SK-N-MC (cell line): ENCODE measurements around the gene AMIGO3.

Experiments used
- DNase-seq: peaks from one replicate; pipeline ENCODE4 v3.0.0-alpha.2; 2011; ENCODE audit warnings: low read depth, low spot score
- H3K27ac ChIP-seq: fragments of 200-600 bp; sonication (generic); 2 replicates; pipeline ENCODE4 v1.5.1; 2016; ENCODE audit warnings: mixed run types
- H3K36me3 ChIP-seq: fragments of 200-600 bp; sonication (generic); 2 replicates; pipeline ENCODE4 v1.6.1; 2017; ENCODE audit warnings: antibody characterized with exemption, low read length, mixed read lengths; ENCODE audit not compliant: insufficient read depth
- H3K4me3 ChIP-seq: fragments of 200-600 bp; sonication (generic); 2 replicates; pipeline ENCODE4 v1.5.1; 2016
- H3K9ac ChIP-seq: fragments of 200-600 bp; sonication (generic); 2 replicates; pipeline ENCODE4 v1.8.0; 2017; ENCODE audit warnings: mixed run types, mixed read lengths; ENCODE audit not compliant: insufficient read length
- H3K9me3 ChIP-seq: fragments of 200-600 bp; sonication (generic); 2 replicates; pipeline ENCODE4 v1.6.1; 2017; ENCODE audit warnings: low read depth, mild to moderate bottlenecking, antibody characterized with exemption, low read length, moderate library complexity, mixed read lengths
- EZH2 ChIP-seq: fragments of 200-600 bp; sonication (generic); IDR thresholded peaks from one replicate; pipeline ENCODE4 v1.6.1; 2017; ENCODE audit warnings: antibody characterized with exemption
- FOXP2 ChIP-seq: optimal IDR thresholded peaks from 2 replicates; pipeline ENCODE3; 2011; ENCODE audit warnings: mild to moderate bottlenecking, moderate library complexity; ENCODE audit not compliant: insufficient read depth; ENCODE audit errors: extremely low read length, control extremely low read depth
- POLR2AphosphoS5 ChIP-seq: IDR thresholded peaks from 2 replicates; pipeline ENCODE4 v1.6.1; 2012; ENCODE audit warnings: mild to moderate bottlenecking, low read depth, low read length, borderline replicate concordance

The AMIGO3 gene

GRCh38 chr3:49747792-49748480 lies 28.5 kb upstream of the AMIGO3 start:
- DNase-seq = no peak
- TF ChIP-seq FOXP2 (no peak), EZH2 (no peak), POLR2AphosphoS5 (no peak)
- H3K27ac ChIP-seq = no peak overlapping the region
- H3K9ac ChIP-seq = no peak overlapping the region
- no peaks in the 10 kb centered on the region for H3K9me3 ChIP-seq
- no peaks in the 10 kb centered on the region for H3K36me3 ChIP-seq
- no peak overlapping the region for H3K4me3 ChIP-seq

GRCh38 chr3:49745986-49746385 lies 26.5 kb upstream of the AMIGO3 start:
- no peak for DNase-seq
- no peak overlapping the region for H3K9ac ChIP-seq
- no peak for TF ChIP-seq EZH2
- TF ChIP-seq POLR2AphosphoS5 = no peak
- no peak for TF ChIP-seq FOXP2
- H3K4me3 ChIP-seq = no peak overlapping the region
- H3K27ac ChIP-seq = no peak overlapping the region
- H3K9me3 ChIP-seq = no peaks in the 10 kb centered on the region
- H3K36me3 ChIP-seq = no peaks in the 10 kb centered on the region

DNA sequence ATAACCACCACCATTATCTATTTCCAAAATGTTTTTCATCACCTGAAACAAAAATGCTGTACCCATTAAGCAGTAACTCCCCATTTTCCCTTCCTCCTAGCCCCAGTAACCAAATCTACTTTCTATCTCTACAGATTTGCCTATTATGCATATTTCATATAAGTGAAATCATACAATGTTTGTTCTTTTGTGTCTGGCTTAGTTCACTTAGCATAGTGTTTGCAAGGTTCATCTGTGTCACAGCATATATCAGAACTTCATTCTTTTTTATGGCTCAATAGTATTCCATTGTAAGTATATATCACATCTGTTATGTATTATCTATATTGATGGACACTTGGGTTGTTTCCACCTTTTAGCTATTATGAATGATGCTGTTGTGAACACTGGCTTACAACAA lies 20.9 kb upstream of the AMIGO3 start:
- Histone ChIP-seq H3K9me3 (no peaks in the 10 kb centered on the region), H3K36me3 (peaks cover 7% of the 10 kb centered on the region; the same call in 1 of the 2 replicates), H3K9ac (no peak overlapping the region), H3K4me3 (no peak overlapping the region), H3K27ac (no peak overlapping the region)
- DNase-seq = no peak
- TF ChIP-seq EZH2 = no peak
- no peak for TF ChIP-seq POLR2AphosphoS5
- TF ChIP-seq FOXP2 = no peak

DNA sequence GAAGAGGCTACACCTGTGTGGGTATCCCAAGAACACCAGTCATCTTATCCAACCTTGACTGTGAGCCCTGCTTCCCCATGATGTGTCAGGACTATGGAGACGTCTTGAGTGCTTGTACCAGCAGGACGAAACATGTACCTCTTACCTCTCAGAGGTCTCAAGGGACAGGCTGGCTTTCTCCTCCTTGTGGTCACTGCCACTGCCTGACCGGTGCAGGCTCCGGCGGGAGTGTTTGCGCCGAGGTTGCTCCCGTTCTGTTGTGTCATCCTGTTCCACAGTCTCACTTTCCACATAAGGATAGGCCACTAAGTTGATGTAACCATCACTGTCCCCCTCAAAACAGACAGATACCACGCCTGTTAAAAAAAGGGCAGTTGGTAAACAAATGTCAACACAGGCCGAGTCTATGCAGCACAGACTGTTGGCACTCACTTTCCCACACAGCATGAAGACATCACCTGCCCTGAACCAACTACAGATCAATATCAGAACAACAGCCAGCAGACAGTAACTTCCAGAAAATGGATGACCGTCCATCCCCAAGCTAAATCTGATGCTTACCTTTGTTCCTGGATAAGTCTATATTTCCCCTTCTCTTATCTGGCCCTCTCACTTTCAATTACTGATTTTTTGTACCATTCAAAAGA lies 18.7 kb upstream of the AMIGO3 start:
- no peak for TF ChIP-seq POLR2AphosphoS5
- no peak for TF ChIP-seq EZH2
- no peak for TF ChIP-seq FOXP2
- Histone ChIP-seq H3K27ac (no peak overlapping the region), H3K9me3 (no peaks in the 10 kb centered on the region), H3K4me3 (no peak overlapping the region), H3K36me3 (peaks cover 10% of the 10 kb centered on the region; the same call in 1 of the 2 replicates), H3K9ac (no peak overlapping the region)
- DNase-seq = no peak

GRCh38 chr3:49734752-49735151 lies 15.3 kb upstream of the AMIGO3 start:
- no peak overlapping the region for H3K4me3 ChIP-seq
- no peak for DNase-seq
- H3K27ac ChIP-seq = no peak overlapping the region
- H3K36me3 ChIP-seq = peaks cover 17% of the 10 kb centered on the region; the same call in 1 of the 2 replicates
- no peaks in the 10 kb centered on the region for H3K9me3 ChIP-seq
- H3K9ac ChIP-seq = no peak overlapping the region
- no peak for TF ChIP-seq POLR2AphosphoS5
- TF ChIP-seq EZH2 = no peak

GRCh38 chr3:49733551-49733950 lies 14.1 kb upstream of the AMIGO3 start:
- no peaks in the 10 kb centered on the region for H3K9me3 ChIP-seq
- TF ChIP-seq POLR2AphosphoS5 (no peak), FOXP2 (no peak)
- H3K9ac ChIP-seq = no peak overlapping the region

DNA sequence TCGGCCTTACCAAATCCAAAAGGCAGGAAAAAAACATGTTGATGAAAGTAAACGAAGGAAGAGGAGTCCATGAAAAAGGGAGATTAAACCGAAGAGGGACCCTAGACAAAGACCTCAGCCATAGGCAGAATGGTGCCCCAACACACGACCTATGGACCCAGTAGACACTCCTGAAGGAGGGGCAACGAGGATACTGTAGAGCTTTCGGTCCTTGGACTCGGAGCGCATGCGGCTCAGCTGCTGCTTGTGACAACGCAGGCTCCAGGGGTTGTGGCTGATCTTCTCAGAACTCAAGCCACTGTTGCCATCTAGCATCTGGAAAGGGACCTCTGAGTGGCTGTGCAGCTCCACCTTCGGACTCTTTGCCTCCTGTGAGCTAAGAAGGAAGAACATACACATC lies 13.1 kb upstream of the AMIGO3 start:
- no peaks in the 10 kb centered on the region for H3K9me3 ChIP-seq
- no peak overlapping the region for H3K9ac ChIP-seq
- no peak for DNase-seq
- TF ChIP-seq POLR2AphosphoS5 (no peak), FOXP2 (no peak), EZH2 (no peak)
- H3K4me3 ChIP-seq = no peak overlapping the region
- H3K36me3 ChIP-seq = peaks cover 11% of the 10 kb centered on the region; the same call in 1 of the 2 replicates
- no peak overlapping the region for H3K27ac ChIP-seq

More at GRCh38 chr3:49733551-49733950, 14.1 kb upstream of the AMIGO3 start:
- DNase-seq = no peak
- H3K36me3 ChIP-seq = peaks cover 17% of the 10 kb centered on the region; the same call in 1 of the 2 replicates
- no peak overlapping the region for H3K27ac ChIP-seq
- no peak overlapping the region for H3K4me3 ChIP-seq

GRCh38 chr3:49729966-49730609 lies 10.6 kb upstream of the AMIGO3 start:
- no peak overlapping the region for H3K4me3 ChIP-seq
- peaks cover 10% of the 10 kb centered on the region; the same call in 1 of the 2 replicates for H3K36me3 ChIP-seq
- TF ChIP-seq POLR2AphosphoS5 (no peak), FOXP2 (no peak), EZH2 (no peak)
- no peak overlapping the region for H3K9ac ChIP-seq
- no peak for DNase-seq
- H3K9me3 ChIP-seq = no peaks in the 10 kb centered on the region
- no peak overlapping the region for H3K27ac ChIP-seq
